CMK (cell line): ENCODE results near the gene MAPKAP1.

ENCODE experiments used
- DNase-seq: peaks from one replicate; pipeline ENCODE4 v3.0.0-alpha.2; 2010; ENCODE audit warnings: low read depth

Gene MAPKAP1

GRCh38 chr9:125674981-125675973, 31.7 kb downstream of the MAPKAP1 start:
- no peak for DNase-seq

GRCh38 chr9:125672876-125673275, 34.1 kb downstream of the MAPKAP1 start:
- DNase-seq, result no peak

- no peak for DNase-seq
These were observed 43.9 kb downstream of the MAPKAP1 start for GRCh38 chr9:125663127-125663526.

GRCh38 chr9:125660557-125660956, 46.5 kb downstream of the MAPKAP1 start:
- no peak for DNase-seq

- no peak for DNase-seq
These were observed 47.1 kb downstream of the MAPKAP1 start for GRCh38 chr9:125659954-125660353.

- no peak for DNase-seq
These were observed 47.7 kb downstream of the MAPKAP1 start for GRCh38 chr9:125659201-125659840.

GRCh38 chr9:125656560-125656959, 50.4 kb downstream of the MAPKAP1 start:
- DNase-seq, result no peak

GRCh38 chr9:125655691-125656410, 51.2 kb downstream of the MAPKAP1 start:
- DNase-seq, result no peak

- DNase-seq, result no peak
These were observed 51.9 kb downstream of the MAPKAP1 start for GRCh38 chr9:125655066-125655633.

- DNase-seq, result no peak
These were observed 52.9 kb downstream of the MAPKAP1 start for GRCh38 chr9:125654121-125654520.

- DNase-seq, result no peak
These were observed 53.7 kb downstream of the MAPKAP1 start for GRCh38 chr9:125653325-125653724.

- no peak for DNase-seq
These were observed 54.2 kb downstream of the MAPKAP1 start for GRCh38 chr9:125652759-125653158.

- DNase-seq, result no peak
These were observed 54.8 kb downstream of the MAPKAP1 start for GRCh38 chr9:125652233-125652594.

GRCh38 chr9:125651576-125652232, 55.3 kb downstream of the MAPKAP1 start:
- no peak for DNase-seq

- no peak for DNase-seq
These were observed 56.7 kb downstream of the MAPKAP1 start for GRCh38 chr9:125650271-125650737.

- no peak for DNase-seq
These were observed 57.2 kb downstream of the MAPKAP1 start for GRCh38 chr9:125649826-125650225.

- no peak for DNase-seq
These were observed 57.7 kb downstream of the MAPKAP1 start for GRCh38 chr9:125649315-125649714.

- DNase-seq, result no peak
These were observed 58.7 kb downstream of the MAPKAP1 start for GRCh38 chr9:125648294-125648693.

GRCh38 chr9:125646621-125647100, 60.3 kb downstream of the MAPKAP1 start:
- DNase-seq, result no peak

GRCh38 chr9:125646217-125646616, 60.8 kb downstream of the MAPKAP1 start:
- DNase-seq, result no peak

- DNase-seq, result no peak
These were observed 62.0 kb downstream of the MAPKAP1 start for GRCh38 chr9:125644819-125645507.
